Activated T-cell treated with anti-CD3 and anti-CD28 coated beads for 4 hours (primary cell): ENCODE results near the gene MAPKBP1.

ENCODE experiments used
- DNase-seq: peaks from one replicate; pipeline ENCODE4 v3.0.0-alpha.2; 2020

Gene MAPKBP1

DNA sequence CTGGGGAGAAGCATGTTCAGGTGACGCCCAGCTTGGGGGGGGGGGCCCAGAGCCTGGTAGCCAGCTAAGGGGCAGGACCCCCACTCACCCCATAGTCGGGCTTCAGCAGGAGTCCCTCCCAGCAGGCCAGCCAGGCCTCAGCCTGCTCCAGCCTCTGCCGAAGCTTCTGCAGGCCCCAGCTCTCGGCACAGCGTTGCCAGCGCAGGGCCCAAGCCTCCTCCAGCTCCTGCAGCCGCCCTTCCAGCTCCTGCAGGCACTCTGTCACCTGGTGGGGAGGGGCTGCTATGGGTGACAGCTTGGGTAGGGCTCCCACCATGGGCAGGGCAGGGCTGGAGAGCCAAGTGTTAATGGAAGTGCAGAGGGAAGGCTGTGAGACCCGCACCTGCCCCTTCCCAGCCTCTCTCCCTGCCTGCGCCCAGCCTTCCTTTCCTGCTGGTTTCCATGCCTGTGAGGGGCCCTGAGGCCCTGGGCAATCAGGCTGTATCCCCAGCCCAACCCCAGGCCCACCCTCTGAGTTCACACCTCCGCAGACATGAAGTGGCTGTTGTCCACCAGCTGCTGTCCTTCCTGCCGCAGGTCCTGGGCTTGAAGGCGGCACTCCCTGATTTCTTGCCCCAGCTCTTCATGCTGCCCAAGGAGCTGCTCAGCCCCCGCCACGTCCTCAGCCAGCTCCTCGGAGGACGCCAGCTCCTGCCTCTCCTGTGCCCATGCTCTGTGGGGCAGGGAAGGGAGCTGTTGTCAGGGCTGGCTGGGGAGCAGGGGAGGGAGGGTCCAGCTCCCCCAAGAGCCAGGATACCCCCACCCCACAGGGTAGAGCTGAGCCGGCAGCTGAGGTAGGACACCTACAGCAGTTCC is 78.7 kb downstream of the MAPKBP1 start:
- no peak for DNase-seq

- DNase-seq: no peak
Observed at GRCh38 chr15:41853831-41854230, 79.5 kb downstream of the MAPKBP1 start.

- no peak for DNase-seq
Observed at GRCh38 chr15:41854443-41854842, 80.2 kb downstream of the MAPKBP1 start.

DNA sequence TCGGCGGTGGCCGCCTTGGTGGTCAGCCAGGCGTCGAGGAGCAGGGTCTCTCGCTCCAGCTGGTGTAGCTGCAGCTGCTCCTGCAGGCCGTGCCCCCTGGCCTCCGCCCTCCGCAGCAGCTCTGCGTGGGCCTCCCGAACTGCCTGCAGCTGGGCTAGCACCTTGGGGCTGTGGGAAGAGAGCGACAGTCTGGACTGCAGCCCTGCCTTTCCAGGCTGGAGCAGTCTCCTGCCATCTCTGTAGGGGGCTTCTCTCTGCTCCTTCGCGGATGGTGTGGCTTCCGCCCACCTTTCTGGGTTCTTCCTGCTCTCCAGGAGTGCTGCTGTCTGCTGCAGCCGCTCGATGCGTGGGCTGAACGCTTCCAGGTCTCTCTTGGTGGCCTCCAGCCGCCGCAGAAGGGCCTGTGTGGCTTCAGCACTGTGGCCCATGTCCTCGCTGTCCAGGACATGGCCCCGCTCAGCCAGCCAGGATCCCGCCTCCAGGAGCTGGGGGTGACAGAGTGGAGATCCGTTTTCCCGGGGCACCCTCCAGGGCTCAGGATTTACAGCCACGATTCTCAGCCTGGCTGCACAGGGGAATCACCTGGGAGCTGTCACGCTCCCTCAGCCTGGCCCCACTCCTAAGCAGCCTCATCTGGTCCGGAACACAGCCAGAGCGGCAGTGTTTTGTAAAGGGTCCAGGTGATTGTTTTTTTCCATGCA is 81.1 kb downstream of the MAPKBP1 start:
- DNase-seq: no peak

- DNase-seq: no peak
Observed at GRCh38 chr15:41856262-41856661, 82.0 kb downstream of the MAPKBP1 start.

GRCh38 chr15:41856716-41857115 is 82.4 kb downstream of the MAPKBP1 start:
- DNase-seq: no peak

DNA sequence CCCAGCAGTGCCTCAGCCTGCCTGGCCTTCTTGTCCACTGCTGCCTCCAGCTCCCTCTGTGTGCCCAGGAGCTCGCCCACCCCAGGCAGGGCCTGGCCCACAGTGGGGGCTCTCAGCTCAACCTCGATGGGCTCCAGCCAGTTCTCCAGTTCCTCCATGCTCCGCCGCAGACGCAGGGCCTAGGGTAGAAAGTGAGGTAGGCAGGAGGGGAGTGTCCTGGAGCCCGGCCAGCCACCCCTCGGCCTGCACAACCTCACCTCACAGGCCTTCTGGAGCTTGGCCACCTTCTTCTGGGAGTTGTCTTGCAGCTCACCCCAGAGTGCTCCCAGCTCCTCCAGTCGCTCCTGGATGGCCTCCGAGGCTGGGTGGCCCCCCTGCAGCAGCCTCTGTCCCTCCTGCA is 83.0 kb downstream of the MAPKBP1 start:
- DNase-seq: no peak

- no peak for DNase-seq
Observed at GRCh38 chr15:41858756-41859155, 84.5 kb downstream of the MAPKBP1 start.

DNA sequence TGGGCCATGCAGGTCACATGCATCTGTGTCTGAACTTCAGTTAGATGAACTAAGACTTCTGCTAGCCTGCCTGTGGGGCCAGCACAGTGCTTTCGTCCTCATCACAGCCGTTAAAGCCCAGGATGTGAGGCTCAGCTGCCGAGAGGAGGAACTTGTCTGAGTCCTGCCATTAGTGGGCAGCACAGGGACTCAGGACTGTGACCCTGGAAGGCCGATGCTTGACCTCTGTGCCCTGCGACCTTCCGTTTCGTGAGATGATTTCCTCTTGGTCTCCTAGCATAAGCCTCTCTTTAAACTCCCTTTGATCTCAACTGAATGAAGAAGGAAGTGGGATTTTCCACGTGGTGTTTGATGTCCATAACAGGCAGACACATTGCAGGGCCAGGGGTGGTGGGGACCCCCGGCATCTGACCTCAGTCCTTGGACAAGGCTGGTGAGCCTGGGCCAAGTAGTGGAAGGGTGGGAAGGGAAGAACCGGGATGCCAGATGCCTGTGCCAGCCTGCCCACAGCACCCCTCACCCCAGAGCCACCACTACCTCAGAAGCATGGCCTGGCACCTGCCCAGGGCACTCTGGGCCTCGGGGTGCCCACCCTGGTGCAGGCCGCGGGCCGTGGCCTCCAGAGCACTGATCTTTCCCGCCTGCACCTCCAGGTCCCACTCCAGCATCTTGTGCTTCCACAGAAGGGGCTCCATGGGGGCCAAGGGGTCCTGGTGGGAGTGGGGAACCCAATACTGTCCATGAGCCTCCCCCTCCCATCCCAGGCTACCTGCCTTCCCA is 86.0 kb downstream of the MAPKBP1 start:
- no peak for DNase-seq

- no peak for DNase-seq
Observed at GRCh38 chr15:41861736-41862356, 87.6 kb downstream of the MAPKBP1 start.

GRCh38 chr15:41862515-41863116 is 88.3 kb downstream of the MAPKBP1 start:
- DNase-seq: no peak

GRCh38 chr15:41865490-41866055 is 91.3 kb downstream of the MAPKBP1 start:
- no peak for DNase-seq

DNA sequence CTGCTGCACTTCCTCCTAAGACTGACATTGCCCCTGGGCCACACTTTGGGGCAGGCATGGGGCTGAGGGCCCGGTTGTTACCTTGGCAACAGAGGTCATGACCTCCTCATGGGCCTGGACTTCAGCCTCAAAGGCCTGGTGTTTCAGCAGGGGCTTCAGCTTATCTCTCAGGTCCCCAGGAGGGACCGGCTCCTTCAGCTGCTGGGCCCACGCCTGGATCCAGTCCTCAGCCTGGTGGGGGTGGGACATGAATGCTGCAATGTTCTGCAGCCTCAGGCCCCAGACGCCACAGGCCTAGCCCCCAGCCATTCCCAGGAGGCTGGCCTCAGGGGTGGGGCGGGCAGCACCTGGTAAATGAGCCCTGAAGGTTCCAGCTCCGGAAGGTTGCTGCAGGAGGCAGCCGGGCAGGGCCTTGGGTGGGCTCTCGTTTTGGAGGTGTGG is 92.0 kb downstream of the MAPKBP1 start:
- DNase-seq: no peak

GRCh38 chr15:41866872-41867579 is 92.7 kb downstream of the MAPKBP1 start:
- DNase-seq: no peak

DNA sequence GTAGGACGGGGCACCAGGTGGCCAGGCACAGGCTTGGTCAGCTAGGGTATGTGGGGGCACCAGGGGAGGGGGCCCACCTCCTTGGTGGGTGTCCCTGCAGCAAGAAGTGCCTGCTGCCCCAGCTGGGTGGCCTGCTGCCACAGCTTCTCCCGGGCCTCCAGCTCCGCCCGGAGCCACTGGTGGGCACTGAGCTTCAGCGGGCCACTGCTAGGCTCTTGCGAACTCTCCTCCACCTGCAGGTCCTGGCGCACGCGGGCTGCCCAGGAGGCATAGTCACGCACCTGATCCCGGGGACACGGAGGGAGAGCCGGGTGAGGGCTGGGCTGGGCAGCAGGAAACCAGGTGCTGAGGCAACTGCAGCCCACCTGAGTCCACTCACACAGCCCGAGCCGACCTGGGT is 94.0 kb downstream of the MAPKBP1 start:
- no peak for DNase-seq

DNA sequence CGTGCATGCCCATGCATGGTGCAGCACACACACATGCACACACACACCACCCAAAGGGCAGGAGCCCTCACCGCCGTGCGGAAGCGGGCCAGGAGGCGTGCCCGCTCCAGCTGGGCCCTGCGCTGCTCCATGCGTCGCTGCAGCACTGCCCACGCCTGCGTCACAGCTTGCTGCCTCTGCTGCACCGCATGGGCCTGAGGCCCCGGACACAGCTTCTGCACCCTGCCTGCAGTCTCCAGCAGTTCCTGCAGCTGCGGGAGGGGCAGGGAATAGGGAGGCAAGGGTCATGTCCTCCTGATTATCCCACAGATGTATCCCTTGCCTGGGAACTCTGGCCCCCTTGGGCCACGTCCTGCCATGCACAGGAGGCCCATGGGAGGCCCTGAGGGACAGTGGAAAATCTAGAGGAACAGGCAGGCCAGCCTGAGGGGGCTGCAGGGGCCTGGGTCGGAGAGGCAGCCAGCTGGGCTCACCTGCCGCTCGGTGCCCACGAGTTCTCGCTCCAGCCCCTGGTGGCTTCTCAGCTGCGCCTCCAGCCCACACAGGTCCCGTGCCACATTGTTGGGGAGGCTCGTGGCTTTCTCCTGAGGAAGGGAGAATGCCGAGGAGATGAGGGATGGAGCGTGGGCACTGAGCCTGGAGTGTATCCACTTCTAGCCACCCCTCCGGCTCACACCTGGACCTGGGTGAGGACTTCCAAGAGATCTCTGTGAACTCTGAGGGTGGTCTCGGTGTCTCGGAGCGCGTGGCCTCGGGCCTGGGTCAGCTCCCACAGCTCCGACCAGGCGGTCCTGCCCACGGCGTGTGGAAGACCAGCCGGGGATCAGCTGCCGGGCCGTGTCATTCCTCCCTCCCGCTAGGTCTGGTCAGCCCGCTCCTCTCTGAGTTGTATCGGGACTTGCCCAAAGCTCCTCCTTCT is 95.7 kb downstream of the MAPKBP1 start:
- DNase-seq: no peak

DNA sequence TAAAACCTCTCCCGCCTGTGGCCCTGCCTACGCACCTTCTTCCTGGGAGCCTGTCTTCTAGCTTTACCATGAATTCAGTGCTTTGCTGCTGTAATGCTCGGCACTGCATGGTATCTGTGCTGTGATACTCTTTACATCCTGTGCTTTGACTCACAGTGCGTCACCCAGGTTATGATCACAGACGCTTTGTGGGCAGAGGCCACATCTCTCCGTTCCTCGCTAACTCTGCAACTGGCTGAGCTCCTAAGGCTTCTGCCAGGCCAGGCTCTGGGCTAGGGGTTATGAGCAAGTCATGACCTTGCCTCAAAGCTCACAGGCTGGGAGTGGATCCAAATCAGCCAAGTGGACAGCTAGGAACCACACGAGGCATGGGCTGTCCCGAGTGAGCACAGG is 96.4 kb downstream of the MAPKBP1 start:
- no peak for DNase-seq

GRCh38 chr15:41871175-41871905 is 97.1 kb downstream of the MAPKBP1 start:
- DNase-seq: no peak

- DNase-seq: no peak
Observed at GRCh38 chr15:41872166-41872747, 98.0 kb downstream of the MAPKBP1 start.
